Measurements from ENCODE around the gene FAM229A. TPM values are rescaled to one million over a fixed set of nuclear protein-coding genes. Genes with fewer than 3 reads are reported as not detected.

The FAM229A gene
- total RNA-seq, 2 experiments from 2014 or later, result 2.7 to 3.1 TPM

DNA sequence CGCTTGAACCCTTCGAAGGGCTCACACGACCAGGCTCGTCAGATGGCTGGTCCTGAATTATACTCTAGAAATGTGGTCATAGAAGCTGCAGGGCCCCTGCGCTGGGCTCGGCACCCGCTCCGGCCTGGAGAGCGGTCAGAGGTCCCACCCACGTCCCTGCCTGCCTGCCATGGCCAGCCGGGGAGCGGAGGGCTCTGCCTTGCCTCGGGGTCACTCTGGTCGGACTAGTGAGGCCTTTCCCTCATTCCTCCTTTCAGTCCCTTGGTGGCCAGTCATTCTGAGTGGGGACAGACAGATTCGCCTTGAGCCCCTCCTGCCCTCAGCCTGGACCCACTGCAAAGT is 25.7 kb downstream of the FAM229A start:
- CTCF ChIA-PET, result interaction anchor here (0.8 to 2.1 kb wide), 3 partner anchors 14 to 136 kb away, joined by 3 to 5 read pairs (median 4); no protein-coding TSS in a partner anchor
- POLR2A ChIA-PET, result interaction anchor here (1.0 to 2.1 kb wide), 10 partner anchors 9 to 228 kb away, joined by 3 to 17 read pairs (median 6); partner anchors contain the start of genes BSDC1, HDAC1, KPNA6 and LCK

DNA sequence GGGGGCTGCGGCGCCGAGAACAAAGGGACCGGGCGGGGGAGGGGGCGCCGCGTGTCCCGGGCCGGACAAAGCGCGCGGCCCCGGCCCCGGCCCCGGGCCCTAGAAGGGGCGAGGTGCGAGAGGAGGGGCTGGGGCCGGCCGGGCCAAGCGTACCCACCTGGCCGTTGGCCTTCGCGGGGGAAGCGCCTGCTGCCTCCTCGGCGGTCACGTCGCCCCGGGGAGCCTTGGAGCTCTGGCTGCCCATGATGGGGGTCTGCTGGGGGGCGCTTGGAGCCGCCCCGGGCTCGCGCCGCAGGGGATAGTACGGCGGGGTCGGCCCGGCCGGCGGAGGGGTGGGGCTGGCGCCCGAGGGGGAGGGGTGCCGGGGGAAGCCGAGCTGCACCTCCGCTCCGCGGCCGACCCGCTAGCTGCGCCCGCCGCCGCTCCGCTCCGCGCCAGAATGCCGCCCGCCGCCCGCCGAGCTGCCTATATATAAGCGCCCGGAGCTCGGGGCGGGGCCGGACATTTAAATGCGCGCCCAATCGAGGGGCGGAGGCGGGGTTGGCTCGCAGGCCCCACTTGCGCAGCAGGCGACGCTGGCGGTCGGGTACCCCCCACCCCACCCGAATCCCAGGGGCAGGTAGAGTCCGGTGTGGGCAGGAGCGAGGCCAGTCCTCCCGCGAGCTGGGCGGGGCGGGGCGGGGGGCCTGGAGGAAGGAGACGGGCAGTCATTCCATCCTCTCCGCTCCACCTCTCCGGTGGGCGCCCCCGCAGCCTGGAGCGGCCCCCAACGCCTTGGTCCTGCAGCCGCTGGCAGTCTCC is 26.3 kb downstream of the FAM229A start, which contains the start of gene MARCKSL1:
Gene MARCKSL1 (minus strand): TSS at position 444 of the 801 bp plus-strand sequence. CDS start 200 bp downstream, at position 244.
- ChIA-PET CTCF (interaction anchor here (0.6 to 2.1 kb wide), 5 partner anchors 15 to 122 kb away, joined by 3 to 6 read pairs (median 5); no protein-coding TSS in a partner anchor), POLR2A (interaction anchor here (0.5 to 2.1 kb wide), 13 partner anchors 9 to 434 kb away, joined by 3 to 17 read pairs (median 5); partner anchors contain the start of genes BSDC1, HDAC1, KPNA6 and LCK)

DNA sequence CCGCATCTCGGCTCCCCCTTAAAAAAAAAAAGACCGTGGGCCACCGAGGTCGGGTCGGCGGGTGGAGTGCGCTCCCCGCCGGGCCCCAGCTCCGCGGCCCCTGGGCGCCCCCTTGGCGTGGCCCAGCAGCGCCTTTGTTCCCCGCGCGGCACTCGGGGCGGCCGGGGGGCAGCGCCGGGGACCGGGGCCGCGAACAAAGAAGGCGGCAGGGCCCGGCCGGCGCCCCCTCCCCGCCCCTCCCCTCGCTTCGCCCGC is 26.8 kb downstream of the FAM229A start:
- POLR2A ChIA-PET, result interaction anchor here (0.5 to 2.1 kb wide), 12 partner anchors 10 to 434 kb away, joined by 3 to 17 read pairs (median 5); partner anchors contain the start of genes BSDC1, HDAC1, KPNA6 and LCK

DNA sequence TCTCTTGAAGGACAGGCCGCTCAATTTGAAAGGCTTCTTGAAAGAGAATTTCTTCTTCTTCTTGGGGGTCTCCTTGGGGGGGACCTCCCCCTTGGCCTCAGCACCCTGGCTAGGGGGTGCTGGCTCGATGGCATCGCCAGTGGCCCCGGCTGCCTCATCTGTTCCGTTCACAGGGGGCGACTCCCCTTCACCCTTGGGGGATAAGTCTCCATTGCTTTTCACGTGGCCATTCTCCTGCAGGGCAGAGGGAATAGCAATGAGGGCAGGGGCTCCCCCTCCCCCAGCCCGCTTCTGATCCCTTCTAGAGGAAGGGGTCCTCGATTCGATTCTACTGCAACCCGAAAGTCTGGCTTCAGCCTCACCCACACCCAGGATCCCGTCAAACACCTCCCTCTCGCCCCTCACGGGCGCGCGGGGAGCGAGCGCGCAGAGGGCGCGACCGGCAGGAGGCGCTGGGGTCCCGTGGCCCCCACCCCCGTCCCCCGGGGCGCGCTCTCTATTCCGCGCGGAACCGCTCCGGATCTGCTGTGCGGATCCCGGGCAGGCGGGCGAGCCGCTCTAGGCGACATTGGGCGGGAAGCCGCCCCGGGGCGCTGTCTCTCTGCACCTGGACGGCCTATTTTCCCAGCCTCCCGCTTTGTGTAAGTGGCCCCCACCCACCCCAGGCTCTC is 27.3 kb downstream of the FAM229A start:
- ChIA-PET CTCF (interaction anchor here (0.6 to 1.5 kb wide), 3 partner anchors 28 to 121 kb away, joined by 3 to 6 read pairs (median 6); no protein-coding TSS in a partner anchor), POLR2A (interaction anchor here (1.2 to 2.1 kb wide), 6 partner anchors 10 to 101 kb away, joined by 3 to 17 read pairs (median 8); partner anchors contain the start of genes BSDC1 and LCK)

More for the DNA sequence above, 26.8 kb downstream of the FAM229A start:
- CTCF ChIA-PET, result interaction anchor here (0.6 to 2.1 kb wide), 5 partner anchors 15 to 122 kb away, joined by 3 to 6 read pairs (median 5); no protein-coding TSS in a partner anchor

DNA sequence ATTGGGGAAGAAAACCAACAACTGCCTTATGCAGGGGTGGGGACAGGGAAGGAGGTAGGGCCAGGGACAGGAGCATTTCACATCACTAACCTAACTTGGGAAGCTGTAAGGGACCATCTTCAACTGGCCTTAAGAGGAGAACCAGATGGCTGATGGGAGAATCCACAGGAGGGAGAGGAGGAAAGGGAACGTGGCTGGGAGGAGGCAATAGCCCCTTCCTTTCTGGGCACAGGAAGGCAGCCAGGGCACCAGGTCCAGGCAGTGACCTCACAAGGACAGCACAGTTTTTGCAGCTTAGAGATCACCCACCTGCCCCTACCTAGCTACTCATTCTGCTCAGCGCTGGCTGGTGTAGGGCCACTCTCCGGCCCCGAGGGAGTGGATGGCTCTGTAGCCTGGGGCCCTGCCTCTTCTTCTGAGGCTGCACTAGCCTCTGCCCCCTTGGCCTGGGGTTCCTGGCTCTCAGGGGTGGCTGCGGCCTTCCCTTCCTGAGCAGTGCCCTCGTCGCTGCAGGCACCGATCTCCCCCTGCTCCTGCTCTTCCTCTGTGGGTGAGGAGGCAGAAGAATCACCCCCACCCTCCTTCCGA is 27.9 kb downstream of the FAM229A start:
- CTCF ChIA-PET, result no interaction called here

DNA sequence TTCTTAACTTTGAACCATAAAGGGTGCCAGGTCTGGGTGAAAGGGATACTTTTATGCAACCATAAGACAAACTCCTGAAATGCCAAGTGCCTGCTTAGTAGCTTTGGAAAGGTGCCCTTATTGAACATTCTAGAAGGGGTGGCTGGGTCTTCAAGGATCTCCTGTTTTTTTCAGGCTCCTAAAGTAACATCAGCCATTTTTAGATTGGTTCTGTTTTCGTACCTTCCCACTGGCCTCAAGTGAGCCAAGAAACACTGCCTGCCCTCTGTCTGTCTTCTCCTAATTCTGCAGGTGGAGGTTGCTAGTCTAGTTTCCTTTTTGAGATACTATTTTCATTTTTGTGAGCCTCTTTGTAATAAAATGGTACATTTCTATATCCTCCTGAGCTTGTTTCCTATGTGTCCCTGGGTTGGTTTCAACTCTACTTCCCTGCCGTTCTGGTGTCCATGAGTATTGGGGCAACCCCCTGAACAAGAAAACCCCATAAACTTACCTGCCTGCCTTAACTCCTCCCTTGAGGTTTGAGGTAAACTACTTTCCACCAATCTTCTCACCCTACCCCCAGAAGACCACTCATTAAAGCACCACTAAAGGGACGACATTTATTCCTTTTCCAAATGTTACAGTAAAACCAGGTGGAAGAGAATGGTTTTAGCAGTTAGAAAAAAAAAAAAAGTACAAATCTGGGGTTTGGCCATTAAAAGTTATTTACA is 28.9 kb downstream of the FAM229A start:
- CTCF ChIA-PET, result interaction anchor here (1.0 to 1.5 kb wide), 2 partner anchors 83 to 118 kb away, joined by 3 to 5 read pairs; partner anchors contain the start of gene LCK
- POLR2A ChIA-PET, result no interaction called here

More for the DNA sequence above, 27.9 kb downstream of the FAM229A start:
- POLR2A ChIA-PET, result no interaction called here

DNA sequence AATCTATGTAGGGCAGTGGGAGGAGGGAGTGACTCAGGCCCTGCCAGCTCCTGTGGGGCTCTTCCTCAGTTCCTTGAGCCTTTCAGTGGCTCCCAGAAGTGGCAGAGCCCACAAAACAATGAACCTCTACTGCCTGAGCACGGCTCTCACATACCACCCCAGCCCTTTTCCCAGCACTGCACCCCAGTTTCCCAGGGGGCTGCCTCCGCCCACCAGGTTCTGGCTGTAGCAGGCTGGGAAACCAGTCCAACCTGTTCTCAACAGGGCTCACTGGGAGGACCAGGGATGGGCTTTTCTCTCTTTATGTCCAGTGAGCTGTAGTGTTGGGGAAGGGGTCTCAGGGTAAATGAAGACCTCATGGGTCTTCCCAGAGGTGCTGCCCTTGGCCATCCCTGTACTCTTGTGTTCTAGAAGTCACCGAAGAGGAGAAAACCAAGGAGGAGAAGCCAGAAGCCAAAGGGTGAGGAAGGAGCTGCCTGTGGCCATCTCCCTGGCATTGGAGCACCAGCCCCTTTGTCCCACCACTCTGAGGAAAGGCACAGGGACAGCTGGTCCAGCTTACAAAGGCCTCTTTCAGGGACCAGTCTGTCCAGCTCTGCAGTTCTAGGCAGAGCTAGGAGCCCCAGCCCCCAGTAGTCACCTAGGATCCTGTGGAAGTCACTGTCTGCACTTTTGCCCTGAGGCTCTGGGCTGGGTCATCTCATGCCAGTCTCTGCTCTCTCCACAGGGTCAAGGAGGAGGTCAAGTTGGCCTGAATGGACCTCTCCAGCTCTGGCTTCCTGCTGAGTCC is 29.8 kb downstream of the FAM229A start:
- CTCF ChIA-PET, result interaction anchor here (1.0 to 1.5 kb wide), 2 partner anchors 82 to 117 kb away, joined by 3 to 5 read pairs; partner anchors contain the start of gene LCK

DNA sequence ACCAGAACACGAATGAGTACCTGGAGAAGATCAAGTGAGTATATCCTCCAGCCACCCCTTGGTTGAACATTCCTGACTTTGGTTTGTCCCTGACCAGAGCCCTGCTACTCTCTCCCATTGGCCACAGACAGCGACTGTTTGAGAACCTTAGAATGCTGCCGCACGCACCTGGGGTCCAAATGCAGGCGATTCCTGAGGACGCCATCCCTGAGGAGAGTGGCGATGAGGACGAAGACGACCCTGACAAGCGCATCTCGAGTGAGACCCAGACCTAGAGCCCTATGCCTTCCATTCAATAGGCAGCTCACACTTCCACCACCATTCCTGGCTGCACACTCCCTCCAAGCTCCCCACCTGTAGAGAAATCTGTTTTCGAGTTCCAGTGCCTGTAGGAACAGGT is 30.7 kb downstream of the FAM229A start:
- POLR2A ChIA-PET, result no interaction called here
- CTCF ChIA-PET, result interaction anchor here (1.5 kb wide), 1 partner anchor 116 kb away, joined by 3 read pairs; no protein-coding TSS in a partner anchor

More for the DNA sequence above, 29.8 kb downstream of the FAM229A start:
- POLR2A ChIA-PET, result interaction anchor here (0.5 kb wide), 1 partner anchor 41 kb away, joined by 4 read pairs; the partner anchor contains the start of gene HDAC1

DNA sequence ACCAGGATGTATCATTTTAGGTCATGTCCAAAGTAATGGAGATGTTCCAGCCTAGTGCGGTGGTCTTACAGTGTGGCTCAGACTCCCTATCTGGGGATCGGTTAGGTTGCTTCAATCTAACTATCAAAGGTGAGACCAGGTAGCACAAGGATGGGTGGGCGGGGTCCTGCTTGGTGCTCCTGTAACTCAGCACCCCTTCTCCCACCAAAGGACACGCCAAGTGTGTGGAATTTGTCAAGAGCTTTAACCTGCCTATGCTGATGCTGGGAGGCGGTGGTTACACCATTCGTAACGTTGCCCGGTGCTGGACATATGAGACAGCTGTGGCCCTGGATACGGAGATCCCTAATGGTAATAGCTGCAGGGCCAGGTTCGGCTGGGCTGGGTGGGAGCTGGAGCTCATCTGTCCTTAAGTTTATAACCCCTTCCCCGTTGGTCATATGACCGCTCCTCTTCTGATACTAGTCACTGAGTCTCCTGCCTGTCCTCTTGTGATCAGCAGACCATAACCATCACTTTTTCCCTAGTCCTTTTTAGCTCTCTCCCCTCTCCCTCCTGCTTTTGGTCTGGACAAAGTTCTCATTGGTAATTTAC is 31.6 kb downstream of the FAM229A start:
- CTCF ChIA-PET, result interaction anchor here (0.6 kb wide), 2 partner anchors 16 to 117 kb away, joined by 3 read pairs; no protein-coding TSS in a partner anchor
- POLR2A ChIA-PET, result no interaction called here

DNA sequence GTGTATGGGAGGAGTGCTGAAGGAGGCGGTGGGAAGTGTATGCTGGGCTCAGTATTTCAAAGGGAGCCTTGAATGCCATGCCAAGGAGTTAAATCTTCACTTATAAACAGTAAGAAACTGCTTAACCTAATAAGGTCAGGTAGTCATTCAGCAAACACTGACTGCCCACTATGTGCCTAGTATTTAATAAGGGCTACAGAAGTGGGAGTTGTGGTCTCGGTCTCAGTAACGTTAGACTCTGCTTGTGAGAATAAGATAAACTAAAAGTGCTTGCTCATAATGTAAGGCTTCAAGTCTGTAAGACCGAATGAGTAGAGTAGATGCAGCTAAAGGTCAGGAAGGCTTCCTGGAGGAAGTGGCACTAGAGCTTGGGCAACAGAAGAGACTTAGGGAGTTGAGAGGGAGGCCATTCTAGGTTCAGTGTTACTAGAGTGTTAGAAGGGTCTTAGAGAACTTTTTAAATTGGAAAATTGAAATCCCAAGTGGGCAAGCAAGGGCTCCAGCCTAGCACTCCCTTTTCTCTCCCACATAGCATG is 32.3 kb downstream of the FAM229A start:
- ChIA-PET CTCF (interaction anchor here (2.2 kb wide), 1 partner anchor 114 kb away, joined by 5 read pairs; no protein-coding TSS in a partner anchor), POLR2A (no interaction called here)

DNA sequence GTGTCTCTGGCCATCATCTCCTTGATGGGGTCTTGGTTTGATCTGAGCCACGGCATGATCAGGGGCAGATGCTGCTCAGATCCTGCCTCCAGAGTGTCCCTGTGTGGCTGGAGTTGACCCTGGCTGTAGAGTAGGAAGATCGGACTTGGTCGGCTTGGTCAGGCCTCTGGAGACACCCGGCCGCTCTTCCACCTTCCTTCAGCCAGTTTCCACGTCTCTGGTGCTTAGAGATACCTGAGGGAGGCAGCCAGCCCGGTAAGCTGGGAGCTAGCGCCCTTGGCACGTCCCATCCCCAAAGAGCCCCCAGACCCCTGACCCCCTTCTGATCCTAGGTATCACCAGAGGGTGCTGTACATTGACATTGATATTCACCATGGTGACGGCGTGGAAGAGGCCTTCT is 35.1 kb downstream of the FAM229A start:
- CTCF ChIA-PET, result no interaction called here
- POLR2A ChIA-PET, result interaction anchor here (0.5 kb wide), 1 partner anchor 36 kb away, joined by 5 read pairs; the partner anchor contains the start of gene HDAC1

DNA sequence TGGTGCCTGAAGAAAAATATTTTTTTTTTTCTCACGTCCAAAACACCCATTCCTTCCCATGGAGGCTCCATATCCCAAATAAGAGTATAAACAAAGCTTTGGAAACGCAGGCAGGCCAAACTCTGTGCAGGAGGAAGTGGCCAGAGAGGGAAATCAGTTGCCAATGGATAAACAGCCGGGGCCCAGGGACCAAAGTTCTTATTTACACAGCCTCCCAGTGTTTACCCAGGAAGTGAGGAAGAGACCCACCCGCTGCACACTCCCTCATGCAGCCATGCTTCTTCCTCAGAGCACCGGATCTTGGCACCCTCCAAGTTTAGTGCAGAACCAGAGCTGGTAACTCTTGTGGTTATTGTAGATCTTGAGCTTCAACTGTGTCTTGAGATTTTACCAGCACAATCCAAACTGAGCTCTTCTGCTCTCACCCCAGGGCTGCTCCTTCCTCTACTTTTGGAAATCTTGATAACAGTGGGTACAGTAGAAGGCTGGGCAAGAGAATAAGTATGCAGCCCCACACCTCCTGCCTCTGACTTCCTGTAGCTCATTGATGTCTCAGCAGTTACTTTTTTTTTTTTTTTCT is 40.5 kb downstream of the FAM229A start:
- ChIA-PET CTCF (interaction anchor here (0.6 to 1.5 kb wide), 7 partner anchors 30 to 351 kb away, joined by 3 read pairs; no protein-coding TSS in a partner anchor), POLR2A (interaction anchor here (0.6 to 2.1 kb wide), 5 partner anchors 14 to 588 kb away, joined by 3 to 10 read pairs (median 3); partner anchors contain the start of genes LCK and MARCKSL1)

DNA sequence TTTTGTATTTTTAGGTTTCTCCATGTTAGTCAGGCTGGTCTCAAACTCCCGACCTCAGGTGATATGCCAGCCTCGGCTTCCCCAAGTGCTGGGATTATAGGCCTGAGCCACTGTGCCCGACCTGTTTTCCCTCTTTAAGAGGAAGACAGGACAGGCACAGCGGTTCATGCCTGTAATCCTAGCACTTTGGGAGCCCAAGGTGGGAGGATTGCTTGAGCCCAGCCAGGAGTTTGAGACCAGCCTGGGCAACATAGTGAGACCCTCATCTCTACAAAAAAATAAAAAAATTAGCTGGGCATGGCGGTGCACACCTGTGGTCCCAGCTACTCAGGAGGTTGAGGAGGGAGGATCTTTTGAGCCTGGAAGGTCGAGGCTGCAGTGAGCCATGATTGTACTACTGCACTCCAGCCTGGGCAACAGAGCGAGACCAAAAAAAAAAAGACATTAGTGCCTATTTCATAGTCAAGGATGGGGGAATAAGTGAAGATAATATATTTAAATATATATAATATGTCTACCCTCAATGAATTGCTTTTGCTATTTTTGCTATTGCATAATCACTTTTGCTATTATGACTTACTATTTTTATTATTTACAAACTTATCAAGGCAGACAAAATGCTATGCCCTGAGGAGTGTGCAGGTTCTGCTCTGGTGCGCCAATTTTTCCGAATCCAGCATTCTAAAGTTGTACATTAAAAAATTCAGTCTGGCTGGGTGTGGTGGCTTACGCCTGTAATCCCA is 44.0 kb downstream of the FAM229A start:
- ChIA-PET CTCF (no interaction called here), POLR2A (no interaction called here)

DNA sequence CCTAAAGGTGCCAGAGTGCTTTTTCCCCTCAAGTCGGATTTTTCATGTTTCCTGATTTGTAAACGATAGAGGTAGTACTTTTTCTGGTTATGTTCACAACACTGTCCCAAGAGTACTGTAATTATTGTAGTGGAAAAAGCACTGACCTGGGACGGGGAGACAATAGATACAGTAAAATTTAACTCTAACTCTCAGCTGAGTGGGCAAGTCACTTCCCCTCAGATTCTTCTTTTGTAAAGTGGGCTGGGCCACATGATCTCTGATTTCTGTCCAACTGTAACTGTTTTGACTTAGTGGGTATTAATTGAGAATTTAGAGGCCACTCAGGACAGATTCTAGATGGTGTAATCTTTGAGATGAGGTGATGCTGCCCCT is 45.4 kb downstream of the FAM229A start:
- ChIA-PET CTCF (no interaction called here), POLR2A (no interaction called here)

DNA sequence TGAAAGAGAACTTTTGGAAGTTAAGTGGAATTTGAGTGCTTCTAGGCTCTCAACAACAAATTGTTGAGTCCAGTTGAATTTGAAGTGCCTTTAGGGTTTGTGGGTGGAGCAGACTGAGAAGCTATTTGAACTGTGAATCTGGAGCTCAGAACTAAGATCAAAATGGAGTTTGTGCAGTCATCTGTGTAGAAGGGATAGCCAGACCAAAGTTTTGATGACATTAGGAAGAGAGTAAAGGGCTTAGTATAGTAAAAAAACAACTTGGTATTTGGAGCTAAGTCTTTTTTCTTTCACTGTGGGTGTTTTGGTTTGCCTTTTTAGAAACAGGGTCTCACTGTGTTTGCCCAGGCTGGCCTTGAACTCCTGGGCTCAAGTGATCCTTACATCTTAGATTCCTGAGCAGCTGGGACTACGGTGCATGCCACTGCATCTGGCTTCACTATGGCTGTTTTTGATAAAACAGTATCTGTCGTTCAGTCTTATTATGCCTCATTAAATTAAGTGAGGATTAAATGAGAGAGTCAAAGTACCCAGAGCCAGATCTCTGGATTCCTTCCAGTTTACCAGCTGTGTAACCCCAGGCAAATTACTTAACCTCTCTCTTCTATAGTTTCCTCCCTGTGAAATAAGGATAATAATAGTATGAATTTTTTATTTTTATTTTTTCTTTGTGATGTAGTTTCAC is 50.4 kb downstream of the FAM229A start:
- ChIA-PET POLR2A (no interaction called here), CTCF (no interaction called here)

Data from activated CD8-positive, alpha-beta memory T cell treated with anti-CD3 and anti-CD28 coated beads for 36 hours (primary cell).